Lung (tissue), 16 donors: ENCODE results near the gene ADK. TPM values are rescaled to one million over a fixed set of nuclear protein-coding genes. Genes with fewer than 3 reads are reported as not detected.
A peak's percentile ranks its signal among the peaks of the same experiment; 100 is the strongest.

Experiments
- ATAC-seq: fragments of 200-7000 bp; cut with Tn5 transposase; one replicate; pipeline ENCODE4 v1.9.1; 2020; ENCODE audit warnings: moderate number of reproducible peaks; ENCODE audit not compliant: insufficient read depth, low FRiP score
- DNase-seq, 3 donors: peaks; one replicate each; pipeline ENCODE4 v3.0.0-alpha.2; 2013 to 2017
- H3K27ac ChIP-seq, 2 donors: one replicate each; pipeline ENCODE4 v1.5.1; 2013; ENCODE audit warnings: mild to moderate bottlenecking in 2 of 2, moderate library complexity in 2 of 2, control low read depth in 1 of 2, inconsistent platforms in 1 of 2, low read depth in 1 of 2, low read length in 1 of 2
- H3K27me3 ChIP-seq, 3 donors: one replicate each; pipeline ENCODE4 v1.5.1; 2013; ENCODE audit warnings: low read length in 2 of 3; ENCODE audit not compliant: control insufficient read depth in 3 of 3, insufficient read depth in 3 of 3
- H3K36me3 ChIP-seq, 4 donors: one replicate each; pipeline ENCODE4 v1.5.1; 2013; ENCODE audit warnings: low read length in 4 of 4, mild to moderate bottlenecking in 1 of 4, moderate library complexity in 1 of 4; ENCODE audit not compliant: control insufficient read depth in 4 of 4, insufficient read depth in 4 of 4
- H3K4me1 ChIP-seq, 5 donors: one replicate each; pipeline ENCODE4 v1.5.1; 2013; ENCODE audit warnings: low read length in 5 of 5, mild to moderate bottlenecking in 2 of 5, moderate library complexity in 1 of 5; ENCODE audit not compliant: control insufficient read depth in 5 of 5, insufficient read depth in 5 of 5
- H3K4me3 ChIP-seq: one replicate; pipeline ENCODE4 v1.5.1; 2013; ENCODE audit warnings: mild to moderate bottlenecking, control low read depth, moderate library complexity
- H3K9ac ChIP-seq, 2 donors: one replicate each; pipeline ENCODE4 v1.5.1; 2013; ENCODE audit warnings: low read length in 2 of 2, control low read depth in 1 of 2; ENCODE audit not compliant: insufficient read depth in 1 of 2
- H3K9me3 ChIP-seq, 4 donors: one replicate each; pipeline ENCODE4 v1.5.1; 2013; ENCODE audit warnings: low read length in 3 of 4, mild to moderate bottlenecking in 1 of 4, moderate library complexity in 1 of 4; ENCODE audit not compliant: control insufficient read depth in 4 of 4, insufficient read depth in 3 of 4
- CTCF ChIP-seq: IDR thresholded peaks from 2 replicates; pipeline ENCODE4 v1.5.1; 2012; ENCODE audit warnings: mild to moderate bottlenecking; ENCODE audit errors: control extremely low read depth, extremely low read depth
- WGBS, 2 donors: extraction: QIAGEN DNeasy Blood & Tissue Kit; methylation state at CpG; one replicate each; pipeline ENCODE4 v1.1.7; 2013; 5-methylcytosine and 5-hydroxymethylcytosine counted together
- long read RNA-seq, 5 donors: transcript quantifications; one replicate each; lab custom pipeline, GENCODE V29; 2026
- polyA plus RNA-seq, 2 donors: library from polyadenylated mRNA; stranded (reverse); fragments of 200-250 nt; gene quantifications; one replicate each; pipeline ENCODE4 v1.2.1, GENCODE V29; 2013
- total RNA-seq, 2 donors: library from RNA; depleted of rRNA in 1 of 2; stranded (reverse); fragments of >200 nt in 1 of 2; gene quantifications; one replicate each; pipeline ENCODE4 v1.2.1, GENCODE V29; 2014 to 2021
- donor health status: control.
- donor health status: control.
- donor health status: Bipolar disorder and iron deficiency.
- donor health status: healthy.
- donor health status: DM: yes; HTN: yes; CAD: no.

The ADK gene
- total RNA-seq (10 to 100 TPM; 45.8 to 82.3 TPM), polyA plus RNA-seq (10 to 100 TPM; 31.6 to 40.1 TPM)
- long read RNA-seq, donor 1, transcript ADK-202 (11 exons, 2,083 nt) = minor isoform, 9 of 31 reads
- long read RNA-seq, donor 1, transcript ADK-201 (11 exons, 1,169 nt) = major isoform, 16 of 31 reads
- long read RNA-seq, donor 1, partial matches to known transcripts = 6 of 31 reads
- long read RNA-seq, donor 1, other reads (novel, unspliced or antisense) = 0 of 31 reads
- long read RNA-seq, donor 2, partial matches to known transcripts = 0 of 5 reads
- long read RNA-seq, donor 2, other reads (novel, unspliced or antisense) = 0 of 5 reads
- long read RNA-seq, donor 3, partial matches to known transcripts = 0 of 3 reads
- long read RNA-seq, donor 3, other reads (novel, unspliced or antisense) = 0 of 3 reads
- long read RNA-seq, donor 4, partial matches to known transcripts = 0 of 3 reads
- long read RNA-seq, donor 4, other reads (novel, unspliced or antisense) = 0 of 3 reads
- long read RNA-seq, donor 5, transcript ADK-202 (11 exons, 2,083 nt) = minor isoform, 5 of 13 reads
- long read RNA-seq, donor 5, transcript ADK-201 (11 exons, 1,169 nt) = major isoform, 6 of 13 reads
- long read RNA-seq, donor 5, partial matches to known transcripts = 0 of 13 reads
- long read RNA-seq, donor 5, other reads (novel, unspliced or antisense) = 0 of 13 reads

- Histone ChIP-seq H3K36me3 (no peaks in the 10 kb centered on the region), H3K4me1 (peaks cover 4 to 17% (median 7%) of the 10 kb centered on the region in 5 donors), H3K9me3 (no peaks in the 10 kb centered on the region), H3K9ac (peak within 1 kb of the TSS; percentile 91 to 98), H3K27me3 (no peaks in the 10 kb centered on the region), H3K4me3 (peak within 1 kb of the TSS; percentile 85), H3K27ac (peak within 1 kb of the TSS; percentile 87 to 88)
- DNase-seq (peak; percentile 100), ATAC-seq (peak; percentile 99)
- 0% methylated on average over 50 to 57 of the region's 57 CpGs for WGBS, 2 donors
- TF ChIP-seq CTCF = no peak
Observed at GRCh38 chr10:74150990-74151878, at the start of gene ADK. Gene ADK, plus strand, starts transcription at chr10:74151221. Its CDS starts 58 bp downstream, at chr10:74151279.

GRCh38 chr10:74103560-74104258, 47.3 kb upstream of the ADK start:
- H3K36me3 ChIP-seq = peaks cover 36 to 64% (median 53%) of the 10 kb centered on the region in 4 donors
- WGBS, 2 donors = 94 to 95% methylated on average over 11 of the region's 11 CpGs
- H3K27ac ChIP-seq = no peak overlapping the region
- no peaks in the 10 kb centered on the region for H3K27me3 ChIP-seq
- H3K9me3 ChIP-seq = no peaks in the 10 kb centered on the region
- no peak overlapping the region for H3K9ac ChIP-seq
- no peak for TF ChIP-seq CTCF
- ATAC-seq = no peak
- peak in 1 of 3 donors; percentile 27 for DNase-seq
- H3K4me1 ChIP-seq = peaks cover 0 to 1% (median 0%) of the 10 kb centered on the region in 5 donors
- H3K4me3 ChIP-seq = no peak overlapping the region

- no peak for TF ChIP-seq CTCF
- Histone ChIP-seq H3K36me3 (peaks cover 39 to 64% (median 53%) of the 10 kb centered on the region in 4 donors), H3K27ac (no peak overlapping the region), H3K9me3 (no peaks in the 10 kb centered on the region), H3K4me3 (no peak overlapping the region), H3K4me1 (peaks cover 0 to 1% (median 0%) of the 10 kb centered on the region in 5 donors), H3K27me3 (no peaks in the 10 kb centered on the region), H3K9ac (no peak overlapping the region)
- DNase-seq (no peak), ATAC-seq (no peak)
- 94 to 98% methylated on average over 5 of the region's 5 CpGs for WGBS, 2 donors
Observed at GRCh38 chr10:74104480-74104879, 46.5 kb upstream of the ADK start.
